Right lobe of liver (tissue), 4 donors: ENCODE results near the gene MBOAT2.

Experiments used
- POLR2A ChIP-seq: fragments of 450-650 bp; IDR thresholded peaks from one replicate; pipeline ENCODE4 v1.6.1; 2017; ENCODE audit warnings: antibody characterized with exemption, mild to moderate bottlenecking
- TF ChIP-seq, protein P1 (sequence below), 4 donors: fragments of 200-600 bp in 3 of 4; fragments of 450-650 bp in 1 of 4; IDR thresholded peaks; one replicate each; pipeline versions ENCODE4 v1.5.1 to v1.8.0; 2016 to 2022; ENCODE audit warnings: antibody characterized with exemption in 4 of 4, mild to moderate bottlenecking in 2 of 4
- donor health status: DM: no; HTN: no; CAD: no.
- donor health status: DM: no; HTN: no; CAD: no.
- donor health status: DM: no; HTN: yes; CAD: no.

GRCh38 chr2:8938384-8938783 lies 65.1 kb downstream of the MBOAT2 start:
- TF ChIP-seq, protein P1, sequence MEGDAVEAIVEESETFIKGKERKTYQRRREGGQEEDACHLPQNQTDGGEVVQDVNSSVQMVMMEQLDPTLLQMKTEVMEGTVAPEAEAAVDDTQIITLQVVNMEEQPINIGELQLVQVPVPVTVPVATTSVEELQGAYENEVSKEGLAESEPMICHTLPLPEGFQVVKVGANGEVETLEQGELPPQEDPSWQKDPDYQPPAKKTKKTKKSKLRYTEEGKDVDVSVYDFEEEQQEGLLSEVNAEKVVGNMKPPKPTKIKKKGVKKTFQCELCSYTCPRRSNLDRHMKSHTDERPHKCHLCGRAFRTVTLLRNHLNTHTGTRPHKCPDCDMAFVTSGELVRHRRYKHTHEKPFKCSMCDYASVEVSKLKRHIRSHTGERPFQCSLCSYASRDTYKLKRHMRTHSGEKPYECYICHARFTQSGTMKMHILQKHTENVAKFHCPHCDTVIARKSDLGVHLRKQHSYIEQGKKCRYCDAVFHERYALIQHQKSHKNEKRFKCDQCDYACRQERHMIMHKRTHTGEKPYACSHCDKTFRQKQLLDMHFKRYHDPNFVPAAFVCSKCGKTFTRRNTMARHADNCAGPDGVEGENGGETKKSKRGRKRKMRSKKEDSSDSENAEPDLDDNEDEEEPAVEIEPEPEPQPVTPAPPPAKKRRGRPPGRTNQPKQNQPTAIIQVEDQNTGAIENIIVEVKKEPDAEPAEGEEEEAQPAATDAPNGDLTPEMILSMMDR (IDR thresholded peaks at IDR 0.05), result no peak
- no peak for TF ChIP-seq POLR2A
